Adrenal gland (tissue), 12 donors: Measurements from ENCODE around the gene DPEP2. TPM values are rescaled to one million over a fixed set of nuclear protein-coding genes. Genes with fewer than 3 reads are reported as not detected.
"Not testable (repeated sequence)": the region's sequence is repeated elsewhere in the genome, so short reads cannot be mapped to it uniquely, and the experiment has no call there.

Experiments used
- DNase-seq, 7 donors: peaks; one replicate each; pipeline ENCODE4 v3.0.0-alpha.2; 2019 to 2020
- H3K27ac ChIP-seq, 5 donors: fragments of 200-600 bp; sonication (generic) in 4 of 5; 1 replicate in 3 of 5; 2 replicates in 2 of 5; pipeline versions ENCODE4 v1.5.1 to v1.8.0; 2016 to 2020; ENCODE audit warnings: mild to moderate bottlenecking in 1 of 5
- H3K27me3 ChIP-seq: fragments of 200-600 bp; 2 replicates; pipeline ENCODE4 v1.8.0; 2021
- H3K36me3 ChIP-seq, 2 donors: fragments of 200-600 bp; replicated peaks in 1 of 2; 1 replicate in 1 of 2; 2 replicates in 1 of 2; pipeline versions ENCODE4 v1.5.1 to v1.8.0; 2018 to 2022
- H3K4me1 ChIP-seq, 2 donors: fragments of 200-600 bp; replicated peaks in 1 of 2; 1 replicate in 1 of 2; 2 replicates in 1 of 2; pipeline versions ENCODE4 v1.5.1 to v1.8.0; 2018 to 2021
- H3K4me3 ChIP-seq, 4 donors: fragments of 200-600 bp; sonication (generic) in 3 of 4; one replicate each; pipeline ENCODE4 v1.5.1; 2016 to 2018
- H3K9me3 ChIP-seq, 3 donors: fragments of 200-600 bp; sonication (generic) in 1 of 3; replicated peaks in 1 of 3; 1 replicate in 2 of 3; 2 replicates in 1 of 3; pipeline versions ENCODE4 v1.5.1 to v1.8.0; 2016 to 2021
- POLR2A ChIP-seq, 2 donors: fragments of 450-650 bp; IDR thresholded peaks; one replicate each; pipeline ENCODE4 v1.6.1; 2017; ENCODE audit warnings: antibody characterized with exemption in 2 of 2, mild to moderate bottlenecking in 2 of 2, moderate library complexity in 1 of 2
- WGBS, 4 donors: extraction: QIAGEN DNeasy Blood & Tissue Kit in 2 of 4; methylation state at CpG; one replicate each; pipeline versions ENCODE4 v1.1.5 to v1.1.7; 2013 to 2017; 5-methylcytosine and 5-hydroxymethylcytosine counted together
- intact Hi-C, 2 donors: fragments of 100-400 bp; cut with DNase I; formaldehyde crosslinking; loops; one replicate each; pipeline versions ENCODE4 v1.14.1 to v1.15.0; 2022 to 2023
- polyA plus RNA-seq, 3 donors: library from polyadenylated mRNA; stranded (reverse); fragments of 200-250 nt in 2 of 3; fragments of 350-450 nt in 1 of 3; fragmentation: Illumina TruSeq in 1 of 3; extraction: RNeasy Lipid Tissue Mini Kit (QIAGEN cat#74804) in 1 of 3; gene quantifications; one replicate each; pipeline ENCODE4 v1.2.3, GENCODE V29; 2013 to 2014
- total RNA-seq, 9 donors: library from RNA; depleted of rRNA in 4 of 9; stranded (reverse); fragments of >200 nt in 4 of 9; fragments of 120-200 nt in 1 of 9; fragmentation: NEBNext Ultra II Directional in 1 of 9; extraction: Animal tissue kit (Norgen Biotek cat#: 25700) in 1 of 9; gene quantifications; one replicate each; pipeline versions ENCODE4 v1.1.0 to v1.2.4, GENCODE V29; 2013 to 2023
- TF ChIP-seq, protein P1 (sequence below), 6 experiments: fragments of 450-650 bp in 4 of 6; fragments of 200-600 bp in 2 of 6; sonication (generic) in 1 of 6; IDR thresholded peaks; 1 replicate in 5 of 6; 2 replicates in 1 of 6; pipeline versions ENCODE4 v1.5.1 to v1.8.0; 2016 to 2021; ENCODE audit warnings: antibody characterized with exemption in 6 of 6, mild to moderate bottlenecking in 2 of 6, moderate library complexity in 1 of 6
- donor health status: healthy with polysubstance abuse.
- donor health status: Bipolar disorder and iron deficiency.
- donor health status: DM: yes; HTN: yes; CAD: no.
- donor health status: DM: no; HTN: no; CAD: no.
- donor health status: DM: no; HTN: no; CAD: no.
- donor health status: DM: yes; HTN: yes; CAD: no.

DPEP2 gene
- total and polyA plus RNA-seq, 12 donors = 0.27 to 8.4 (median 1.4) TPM

DNA sequence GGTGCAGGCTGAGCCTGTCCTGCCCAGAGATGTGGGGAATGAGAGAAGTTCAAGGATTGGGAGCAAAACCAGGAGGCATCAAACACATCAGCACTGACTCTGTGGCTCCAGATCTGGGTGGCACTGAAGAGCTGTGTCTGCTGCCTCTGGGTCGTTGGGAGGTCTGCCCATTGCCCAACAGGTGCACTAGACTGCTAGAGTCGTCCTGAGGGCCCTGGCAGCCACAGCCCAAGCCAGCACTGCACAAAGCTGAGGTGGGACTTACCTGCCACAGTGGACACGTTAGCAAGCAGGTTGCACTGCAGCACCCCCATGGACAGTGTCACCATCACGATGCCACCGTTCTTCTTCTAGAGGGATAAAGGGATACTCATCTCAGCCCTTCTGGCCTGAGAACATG lies 22.3 kb downstream of the DPEP2 start:
- no peak overlapping the region for H3K4me3 ChIP-seq
- H3K27me3 ChIP-seq = no peaks in the 10 kb centered on the region
- H3K27ac ChIP-seq = no peak overlapping the region
- no peaks in the 10 kb centered on the region for H3K4me1 ChIP-seq
- DNase-seq = no peak
- intact Hi-C loops = no loop called here
- no peaks in the 10 kb centered on the region for H3K9me3 ChIP-seq
- TF ChIP-seq, protein P1, sequence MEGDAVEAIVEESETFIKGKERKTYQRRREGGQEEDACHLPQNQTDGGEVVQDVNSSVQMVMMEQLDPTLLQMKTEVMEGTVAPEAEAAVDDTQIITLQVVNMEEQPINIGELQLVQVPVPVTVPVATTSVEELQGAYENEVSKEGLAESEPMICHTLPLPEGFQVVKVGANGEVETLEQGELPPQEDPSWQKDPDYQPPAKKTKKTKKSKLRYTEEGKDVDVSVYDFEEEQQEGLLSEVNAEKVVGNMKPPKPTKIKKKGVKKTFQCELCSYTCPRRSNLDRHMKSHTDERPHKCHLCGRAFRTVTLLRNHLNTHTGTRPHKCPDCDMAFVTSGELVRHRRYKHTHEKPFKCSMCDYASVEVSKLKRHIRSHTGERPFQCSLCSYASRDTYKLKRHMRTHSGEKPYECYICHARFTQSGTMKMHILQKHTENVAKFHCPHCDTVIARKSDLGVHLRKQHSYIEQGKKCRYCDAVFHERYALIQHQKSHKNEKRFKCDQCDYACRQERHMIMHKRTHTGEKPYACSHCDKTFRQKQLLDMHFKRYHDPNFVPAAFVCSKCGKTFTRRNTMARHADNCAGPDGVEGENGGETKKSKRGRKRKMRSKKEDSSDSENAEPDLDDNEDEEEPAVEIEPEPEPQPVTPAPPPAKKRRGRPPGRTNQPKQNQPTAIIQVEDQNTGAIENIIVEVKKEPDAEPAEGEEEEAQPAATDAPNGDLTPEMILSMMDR (IDR thresholded peaks at IDR 0.05) = no peak
- TF ChIP-seq POLR2A (IDR thresholded peaks at IDR 0.05) = no peak
- 68 to 100% (median 80%) methylated on average over 1 to 5 of the region's 5 CpGs for WGBS, 4 donors
- no peaks in the 10 kb centered on the region for H3K36me3 ChIP-seq

DNA sequence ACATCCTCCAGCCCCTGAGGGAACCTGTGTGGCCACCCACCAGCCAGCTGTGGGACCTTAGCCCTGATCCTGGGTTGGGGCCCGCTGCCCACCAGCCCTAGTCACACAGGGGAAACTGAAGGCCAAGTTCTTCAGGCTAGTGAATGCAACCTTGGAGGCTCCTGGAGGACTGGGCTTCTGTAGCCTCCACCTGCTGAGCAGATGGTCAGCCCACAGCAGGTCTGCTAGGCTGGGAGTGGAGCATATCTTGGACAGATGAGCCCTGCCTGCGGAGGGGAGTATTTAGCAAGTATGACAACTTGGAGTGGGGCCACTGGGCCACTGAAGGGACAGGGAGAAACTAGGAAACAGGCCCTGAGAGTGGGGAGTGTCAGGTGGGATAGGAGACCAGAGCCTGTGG lies 23.1 kb downstream of the DPEP2 start:
- no peak for TF ChIP-seq POLR2A (IDR thresholded peaks at IDR 0.05)
- TF ChIP-seq, protein P1 (IDR thresholded peaks at IDR 0.05) = no peak
- no peaks in the 10 kb centered on the region for H3K27me3 ChIP-seq
- no peaks in the 10 kb centered on the region for H3K9me3 ChIP-seq
- no peaks in the 10 kb centered on the region for H3K36me3 ChIP-seq
- H3K27ac ChIP-seq = no peak overlapping the region
- H3K4me1 ChIP-seq = no peaks in the 10 kb centered on the region
- no peak overlapping the region for H3K4me3 ChIP-seq
- intact Hi-C loops = no loop called here
- WGBS, 4 donors = 60 to 100% (median 95%) methylated on average over 1 to 2 of the region's 2 CpGs
- no peak for DNase-seq

DNA sequence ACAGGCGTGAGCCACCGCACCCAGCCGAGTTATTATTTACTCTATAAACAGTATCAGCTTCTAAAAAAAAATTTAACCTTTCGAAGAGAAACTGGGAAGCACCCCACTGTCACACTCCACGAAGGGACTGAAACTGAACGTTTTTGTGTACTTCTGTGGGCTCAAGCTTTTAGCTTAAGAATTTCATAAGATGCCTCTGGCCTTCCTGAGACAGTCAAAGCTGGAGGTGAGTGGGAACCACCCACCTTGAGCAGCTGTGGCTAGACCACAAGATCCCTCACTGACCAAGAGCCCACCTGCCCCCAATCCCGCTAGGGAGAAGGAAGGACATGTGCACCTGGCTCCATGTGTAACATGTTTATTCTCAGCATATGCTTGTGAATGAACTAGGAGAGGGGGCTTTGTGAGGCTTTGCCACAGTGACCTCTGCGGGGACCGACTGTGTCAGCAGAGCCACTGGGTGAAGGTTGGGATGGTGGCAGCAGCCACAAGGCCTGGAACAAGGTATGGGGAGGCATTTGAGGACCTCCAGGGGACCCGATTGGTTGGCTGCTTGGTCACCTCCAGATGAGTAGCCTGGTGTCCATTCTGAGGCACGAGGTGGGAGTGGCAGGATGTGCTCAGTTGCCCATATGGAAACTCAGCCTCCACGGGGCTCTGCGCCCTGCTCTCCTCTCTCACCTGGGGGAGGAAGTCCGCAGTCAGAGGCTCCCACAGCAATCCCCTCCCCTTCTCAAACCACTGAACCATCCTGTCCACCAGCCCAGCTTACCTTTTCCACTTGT lies 23.8 kb downstream of the DPEP2 start:
- Histone ChIP-seq H3K4me3 (no peak overlapping the region), H3K9me3 (no peaks in the 10 kb centered on the region), H3K27me3 (no peaks in the 10 kb centered on the region), H3K36me3 (no peaks in the 10 kb centered on the region), H3K4me1 (no peaks in the 10 kb centered on the region), H3K27ac (no peak overlapping the region)
- intact Hi-C loops = no loop called here
- 79 to 84% (median 82%) methylated on average over 12 to 14 of the region's 14 CpGs for WGBS, 4 donors
- no peak for DNase-seq
- TF ChIP-seq, protein P1 (IDR thresholded peaks at IDR 0.05) = no peak
- no peak for TF ChIP-seq POLR2A (IDR thresholded peaks at IDR 0.05)

DNA sequence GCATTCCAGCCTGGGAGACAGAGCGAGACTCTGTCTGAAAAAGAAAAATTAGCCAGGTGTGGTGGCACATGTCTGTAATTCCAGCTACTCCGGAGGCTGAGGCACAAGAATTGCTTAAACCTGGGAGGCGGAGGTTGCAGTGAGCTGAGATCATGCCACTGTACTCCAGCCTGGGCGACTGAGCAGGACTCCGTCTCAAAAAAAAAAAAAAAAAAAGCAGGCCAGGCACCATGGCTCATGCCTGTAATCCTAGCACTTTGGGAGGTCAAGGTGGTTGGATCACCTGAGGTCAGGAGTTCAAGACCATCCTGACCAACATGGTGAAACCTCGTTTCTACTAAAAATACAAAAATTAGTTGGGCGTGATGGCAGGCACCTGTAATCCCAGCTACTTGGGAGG lies 27.0 kb downstream of the DPEP2 start:
- 81 to 92% (median 87%) methylated on average over 7 of the region's 7 CpGs for WGBS, 4 donors
- H3K4me3 ChIP-seq, H3K4me1 ChIP-seq, H3K27ac ChIP-seq, H3K27me3 ChIP-seq, H3K36me3 ChIP-seq, H3K9me3 ChIP-seq, intact Hi-C loops, DNase-seq: not testable (repeated sequence)

DNA sequence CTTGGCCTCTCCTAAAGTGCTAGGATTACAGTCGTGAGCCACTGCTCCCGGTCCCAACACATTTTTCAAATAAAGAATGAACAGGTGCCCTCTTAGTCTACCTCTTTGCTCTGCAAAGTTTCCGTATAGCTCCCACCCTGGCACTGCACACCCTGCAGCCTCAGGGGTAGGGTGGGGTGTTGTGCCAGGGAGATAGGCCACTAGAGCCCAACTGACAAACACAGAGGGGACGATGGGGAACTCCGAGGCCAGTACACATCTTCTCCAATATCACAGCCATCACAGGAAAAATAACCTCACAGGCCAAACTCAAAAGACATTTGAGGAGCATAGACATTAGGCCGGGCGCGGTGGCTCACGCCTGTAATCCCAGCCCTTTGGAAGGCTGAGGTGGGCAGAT lies 28.2 kb downstream of the DPEP2 start:
- WGBS, 4 donors = 92 to 96% (median 94%) methylated on average over 9 of the region's 9 CpGs
- no peak for DNase-seq
- Histone ChIP-seq H3K4me3 (no peak overlapping the region), H3K4me1 (peaks cover 15 to 18% of the 10 kb centered on the region in 2 donors), H3K9me3 (no peaks in the 10 kb centered on the region), H3K27me3 (no peaks in the 10 kb centered on the region), H3K36me3 (no peaks in the 10 kb centered on the region), H3K27ac (no peak overlapping the region)
- TF ChIP-seq, protein P1 (IDR thresholded peaks at IDR 0.05) = no peak
- TF ChIP-seq POLR2A (IDR thresholded peaks at IDR 0.05) = no peak
- intact Hi-C loops = no loop called here
